K562 (cell line): ENCODE data around the gene RNF187. TPM values are rescaled to one million over a fixed set of nuclear protein-coding genes. Genes with fewer than 3 reads are reported as not detected.

Experiments
- CREB1 ChIP-seq, 2 experiments: sonication (generic) in 1 of 2; formaldehyde crosslinking in 1 of 2; IDR thresholded peaks; 2 replicates each; pipeline versions ENCODE4 v1.6.1 to v1.8.0; 2012 to 2022; ENCODE audit warnings: inconsistent platforms in 1 of 2, mild to moderate bottlenecking in 1 of 2, missing genetic modification reagents in 1 of 2, moderate library complexity in 1 of 2
- FUS ChIP-seq: fragments of 200-400 bp; formaldehyde crosslinking; optimal IDR thresholded peaks from 2 replicates; pipeline ENCODE3; 2017; ENCODE audit warnings: low read depth, low read length
- NELFE ChIP-seq: IDR thresholded peaks from 2 replicates; pipeline ENCODE4 v1.6.1; 2011; ENCODE audit warnings: mild to moderate bottlenecking; ENCODE audit not compliant: insufficient read depth, insufficient read length
- RBM14 ChIP-seq: fragments of 200-400 bp; formaldehyde crosslinking; IDR thresholded peaks from 2 replicates; pipeline ENCODE4 v1.6.1; 2018; ENCODE audit warnings: low read depth, mild to moderate bottlenecking, low read length, moderate library complexity, borderline replicate concordance; ENCODE audit not compliant: insufficient read depth
- SNRNP70 ChIP-seq: fragments of 200-400 bp; formaldehyde crosslinking; optimal IDR thresholded peaks from 2 replicates; pipeline ENCODE3; 2017; ENCODE audit warnings: low read depth, low read length
- TEAD2 ChIP-seq: fragments of 450-650 bp; IDR thresholded peaks from 2 replicates; pipeline ENCODE4 v1.6.1; 2016; ENCODE audit warnings: missing genetic modification characterization, control low read depth, missing compliant biosample characterization
- ZBTB7A ChIP-seq: IDR thresholded peaks from 2 replicates; pipeline ENCODE4 v1.6.1; 2011; ENCODE audit warnings: low read depth, mild to moderate bottlenecking, low read length, moderate library complexity, borderline replicate concordance; ENCODE audit not compliant: control insufficient read depth
- ZNF146 ChIP-seq: IDR thresholded peaks from one replicate; pipeline ENCODE4 v1.6.1; 2018; ENCODE audit warnings: missing compliant biosample characterization; ENCODE audit not compliant: unreplicated experiment
- polyA plus RNA-seq, 8 experiments: library from polyadenylated mRNA; depleted of rRNA in 4 of 8; stranded (reverse) in 5 of 8; unstranded in 3 of 8; fragments of >200 nt; fragmentation: Nextera tagmentation in 2 of 8; fragmentation: Illumina TruSeq in 1 of 8; extraction: Ambion mirVana in 2 of 8; extraction: Trizol in 1 of 8; gene quantifications; 2 replicates each; pipeline versions ENCODE4 v1.2.1 to v1.2.3, GENCODE V29; 2011 to 2014; ENCODE audit warnings: inconsistent platforms in 1 of 8, missing spikeins in 1 of 8
- total RNA-seq, 7 experiments: library from RNA; depleted of rRNA in 6 of 7; stranded (reverse); fragments of >200 nt in 6 of 7; fragmentation: Illumina TruSeq in 2 of 7; extraction: Trizol in 2 of 7; gene quantifications; 2 replicates each; pipeline versions ENCODE4 v1.2.1 to v1.2.3, GENCODE V29; 2011 to 2021; ENCODE audit warnings: low replicate concordance in 1 of 7
- TF ChIP-seq, protein P1 (sequence below): sonication (generic); formaldehyde crosslinking; IDR thresholded peaks from 2 replicates; pipeline ENCODE4 v1.8.1; 2023; ENCODE audit warnings: mild to moderate bottlenecking, missing genetic modification reagents
- TF ChIP-seq, protein P2 (sequence below): IDR thresholded peaks from 2 replicates; pipeline ENCODE4 v1.6.1; 2012; ENCODE audit warnings: low read depth, low read length, improper control_type of control experiment, borderline replicate concordance
- TF ChIP-seq, protein P3 (sequence below): sonication (generic); formaldehyde crosslinking; IDR thresholded peaks from 2 replicates; pipeline ENCODE4 v1.8.0; 2023; ENCODE audit warnings: missing genetic modification reagents, mild to moderate bottlenecking, borderline replicate concordance
- TF ChIP-seq, protein P4 (sequence below): fragments of 250-450 bp; sonication (Bioruptor Pico); IDR thresholded peaks from 2 replicates; pipeline ENCODE4 v1.4.0; 2020; ENCODE audit warnings: borderline replicate concordance
- TF ChIP-seq, protein P5 (sequence below): sonication (generic); formaldehyde crosslinking; IDR thresholded peaks from 2 replicates; pipeline ENCODE4 v1.8.0; 2023; ENCODE audit warnings: mild to moderate bottlenecking, missing genetic modification reagents

Gene RNF187
- total and polyA plus RNA-seq, 9 of the 15 experiments (the other 6 are each of a cell fraction or from before 2014, with no cell fraction given), result 2.3 to 119 (median 41.9) TPM

DNA sequence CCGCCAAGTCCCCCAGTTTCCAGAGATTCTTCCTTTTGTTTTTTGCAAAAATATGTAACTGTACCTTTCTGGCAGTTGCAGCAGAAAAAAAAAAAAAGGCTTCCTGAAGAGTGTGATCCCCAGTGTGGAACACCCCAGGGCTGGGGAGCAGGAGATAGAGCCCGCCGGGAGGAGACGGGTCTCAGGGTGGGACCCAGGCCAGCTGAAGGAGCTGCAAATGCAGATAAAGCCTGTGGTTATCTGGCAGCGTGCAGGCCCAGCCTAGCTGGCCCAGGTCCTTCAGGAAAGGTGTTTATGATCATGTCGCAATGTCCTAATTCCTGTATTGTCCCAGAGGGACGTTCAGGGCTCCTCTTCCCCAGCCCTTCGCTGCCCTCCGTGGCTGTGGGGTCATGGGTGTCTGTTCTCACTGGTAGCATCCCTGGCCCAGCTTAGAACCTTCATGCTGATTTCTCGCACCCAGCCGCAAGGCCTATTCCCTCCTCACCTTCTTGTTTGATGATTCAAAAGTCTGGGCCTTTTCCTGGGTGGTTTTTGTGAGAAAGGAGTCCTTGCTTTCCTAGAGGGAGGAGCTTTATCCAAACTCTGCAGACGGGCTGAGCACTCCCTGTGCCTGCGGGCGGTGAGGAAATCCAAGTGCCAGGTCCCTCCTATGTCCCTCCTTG lies 26.2 kb downstream of the RNF187 start (continued):
- TF ChIP-seq, protein P1, sequence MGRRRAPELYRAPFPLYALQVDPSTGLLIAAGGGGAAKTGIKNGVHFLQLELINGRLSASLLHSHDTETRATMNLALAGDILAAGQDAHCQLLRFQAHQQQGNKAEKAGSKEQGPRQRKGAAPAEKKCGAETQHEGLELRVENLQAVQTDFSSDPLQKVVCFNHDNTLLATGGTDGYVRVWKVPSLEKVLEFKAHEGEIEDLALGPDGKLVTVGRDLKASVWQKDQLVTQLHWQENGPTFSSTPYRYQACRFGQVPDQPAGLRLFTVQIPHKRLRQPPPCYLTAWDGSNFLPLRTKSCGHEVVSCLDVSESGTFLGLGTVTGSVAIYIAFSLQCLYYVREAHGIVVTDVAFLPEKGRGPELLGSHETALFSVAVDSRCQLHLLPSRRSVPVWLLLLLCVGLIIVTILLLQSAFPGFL (CRISPR knock-in tag), result 0 out of 2 replicates have a peak, but pooled peaks have one; percentile 54
- TF ChIP-seq FUS (no peak), ZNF146 (CRISPR knock-in tag) (no peak), NELFE (no peak), ZBTB7A (peak; percentile 99), TEAD2 (no peak), SNRNP70 (no peak), CREB1 (IDR thresholded peaks at IDR 0.05) (peak; percentile 83), CREB1 (CRISPR knock-in tag; IDR thresholded peaks at IDR 0.05) (0 out of 2 replicates have a peak, but pooled peaks have one; percentile 12), RBM14 (no peak)
- TF ChIP-seq, protein P2, sequence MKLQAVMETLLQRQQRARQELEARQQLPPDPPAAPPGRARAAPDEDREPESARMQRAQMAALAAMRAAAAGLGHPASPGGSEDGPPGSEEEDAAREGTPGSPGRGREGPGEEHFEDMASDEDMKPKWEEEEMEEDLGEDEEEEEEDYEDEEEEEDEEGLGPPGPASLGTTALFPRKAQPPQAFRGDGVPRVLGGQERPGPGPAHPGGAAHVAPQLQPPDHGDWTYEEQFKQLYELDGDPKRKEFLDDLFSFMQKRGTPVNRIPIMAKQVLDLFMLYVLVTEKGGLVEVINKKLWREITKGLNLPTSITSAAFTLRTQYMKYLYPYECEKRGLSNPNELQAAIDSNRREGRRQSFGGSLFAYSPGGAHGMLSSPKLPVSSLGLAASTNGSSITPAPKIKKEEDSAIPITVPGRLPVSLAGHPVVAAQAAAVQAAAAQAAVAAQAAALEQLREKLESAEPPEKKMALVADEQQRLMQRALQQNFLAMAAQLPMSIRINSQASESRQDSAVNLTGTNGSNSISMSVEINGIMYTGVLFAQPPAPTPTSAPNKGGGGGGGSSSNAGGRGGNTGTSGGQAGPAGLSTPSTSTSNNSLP, result peak; percentile 28; the same call in 1 of the 2 replicates
- TF ChIP-seq, protein P3, sequence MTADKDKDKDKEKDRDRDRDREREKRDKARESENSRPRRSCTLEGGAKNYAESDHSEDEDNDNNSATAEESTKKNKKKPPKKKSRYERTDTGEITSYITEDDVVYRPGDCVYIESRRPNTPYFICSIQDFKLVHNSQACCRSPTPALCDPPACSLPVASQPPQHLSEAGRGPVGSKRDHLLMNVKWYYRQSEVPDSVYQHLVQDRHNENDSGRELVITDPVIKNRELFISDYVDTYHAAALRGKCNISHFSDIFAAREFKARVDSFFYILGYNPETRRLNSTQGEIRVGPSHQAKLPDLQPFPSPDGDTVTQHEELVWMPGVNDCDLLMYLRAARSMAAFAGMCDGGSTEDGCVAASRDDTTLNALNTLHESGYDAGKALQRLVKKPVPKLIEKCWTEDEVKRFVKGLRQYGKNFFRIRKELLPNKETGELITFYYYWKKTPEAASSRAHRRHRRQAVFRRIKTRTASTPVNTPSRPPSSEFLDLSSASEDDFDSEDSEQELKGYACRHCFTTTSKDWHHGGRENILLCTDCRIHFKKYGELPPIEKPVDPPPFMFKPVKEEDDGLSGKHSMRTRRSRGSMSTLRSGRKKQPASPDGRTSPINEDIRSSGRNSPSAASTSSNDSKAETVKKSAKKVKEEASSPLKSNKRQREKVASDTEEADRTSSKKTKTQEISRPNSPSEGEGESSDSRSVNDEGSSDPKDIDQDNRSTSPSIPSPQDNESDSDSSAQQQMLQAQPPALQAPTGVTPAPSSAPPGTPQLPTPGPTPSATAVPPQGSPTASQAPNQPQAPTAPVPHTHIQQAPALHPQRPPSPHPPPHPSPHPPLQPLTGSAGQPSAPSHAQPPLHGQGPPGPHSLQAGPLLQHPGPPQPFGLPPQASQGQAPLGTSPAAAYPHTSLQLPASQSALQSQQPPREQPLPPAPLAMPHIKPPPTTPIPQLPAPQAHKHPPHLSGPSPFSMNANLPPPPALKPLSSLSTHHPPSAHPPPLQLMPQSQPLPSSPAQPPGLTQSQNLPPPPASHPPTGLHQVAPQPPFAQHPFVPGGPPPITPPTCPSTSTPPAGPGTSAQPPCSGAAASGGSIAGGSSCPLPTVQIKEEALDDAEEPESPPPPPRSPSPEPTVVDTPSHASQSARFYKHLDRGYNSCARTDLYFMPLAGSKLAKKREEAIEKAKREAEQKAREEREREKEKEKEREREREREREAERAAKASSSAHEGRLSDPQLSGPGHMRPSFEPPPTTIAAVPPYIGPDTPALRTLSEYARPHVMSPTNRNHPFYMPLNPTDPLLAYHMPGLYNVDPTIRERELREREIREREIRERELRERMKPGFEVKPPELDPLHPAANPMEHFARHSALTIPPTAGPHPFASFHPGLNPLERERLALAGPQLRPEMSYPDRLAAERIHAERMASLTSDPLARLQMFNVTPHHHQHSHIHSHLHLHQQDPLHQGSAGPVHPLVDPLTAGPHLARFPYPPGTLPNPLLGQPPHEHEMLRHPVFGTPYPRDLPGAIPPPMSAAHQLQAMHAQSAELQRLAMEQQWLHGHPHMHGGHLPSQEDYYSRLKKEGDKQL, result no peak
- TF ChIP-seq, protein P4, sequence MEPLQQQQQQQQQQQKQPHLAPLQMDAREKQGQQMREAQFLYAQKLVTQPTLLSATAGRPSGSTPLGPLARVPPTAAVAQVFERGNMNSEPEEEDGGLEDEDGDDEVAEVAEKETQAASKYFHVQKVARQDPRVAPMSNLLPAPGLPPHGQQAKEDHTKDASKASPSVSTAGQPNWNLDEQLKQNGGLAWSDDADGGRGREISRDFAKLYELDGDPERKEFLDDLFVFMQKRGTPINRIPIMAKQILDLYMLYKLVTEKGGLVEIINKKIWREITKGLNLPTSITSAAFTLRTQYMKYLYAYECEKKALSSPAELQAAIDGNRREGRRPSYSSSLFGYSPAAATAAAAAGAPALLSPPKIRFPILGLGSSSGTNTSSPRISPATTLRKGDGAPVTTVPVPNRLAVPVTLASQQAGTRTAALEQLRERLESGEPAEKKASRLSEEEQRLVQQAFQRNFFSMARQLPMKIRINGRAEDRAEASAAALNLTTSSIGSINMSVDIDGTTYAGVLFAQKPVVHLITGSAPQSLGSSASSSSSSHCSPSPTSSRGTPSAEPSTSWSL (CRISPR knock-in tag), result no peak
- TF ChIP-seq, protein P5, sequence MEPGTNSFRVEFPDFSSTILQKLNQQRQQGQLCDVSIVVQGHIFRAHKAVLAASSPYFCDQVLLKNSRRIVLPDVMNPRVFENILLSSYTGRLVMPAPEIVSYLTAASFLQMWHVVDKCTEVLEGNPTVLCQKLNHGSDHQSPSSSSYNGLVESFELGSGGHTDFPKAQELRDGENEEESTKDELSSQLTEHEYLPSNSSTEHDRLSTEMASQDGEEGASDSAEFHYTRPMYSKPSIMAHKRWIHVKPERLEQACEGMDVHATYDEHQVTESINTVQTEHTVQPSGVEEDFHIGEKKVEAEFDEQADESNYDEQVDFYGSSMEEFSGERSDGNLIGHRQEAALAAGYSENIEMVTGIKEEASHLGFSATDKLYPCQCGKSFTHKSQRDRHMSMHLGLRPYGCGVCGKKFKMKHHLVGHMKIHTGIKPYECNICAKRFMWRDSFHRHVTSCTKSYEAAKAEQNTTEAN (CRISPR knock-in tag), result 0 out of 2 replicates have a peak, but pooled peaks have one; percentile 68
